Measurements from ENCODE around the gene SAP30. TPM values are rescaled to one million over a fixed set of nuclear protein-coding genes. Genes with fewer than 3 reads are reported as not detected.

Gene SAP30
- total and polyA plus RNA-seq, 9 of the 15 experiments (the other 6 are each of a cell fraction or from before 2014, with no cell fraction given), result 5.9 to 51.1 (median 32.6) TPM

DNA sequence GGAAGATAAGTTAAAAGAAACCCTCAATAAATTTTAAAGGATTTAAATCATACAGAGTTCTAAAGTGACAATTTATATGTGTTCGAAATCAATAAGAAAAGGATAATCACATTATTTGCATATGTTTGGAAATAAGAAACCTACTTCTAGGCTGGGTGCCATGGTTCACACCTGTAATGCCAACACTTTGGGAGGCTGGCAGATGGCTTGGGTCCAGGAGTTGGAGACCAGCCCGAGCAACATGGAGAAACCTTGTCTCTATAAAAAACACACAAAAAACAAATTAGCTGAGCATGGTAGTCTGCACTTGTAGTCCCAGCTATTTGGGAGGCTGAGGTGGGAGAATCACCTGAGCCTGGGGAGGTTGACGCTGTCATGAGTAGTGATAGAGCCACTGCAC lies 8.1 kb upstream of the SAP30 start:
- DNase-seq (ENCODE audit: extremely low read depth in 1 of 4, low spot score in 3 of 4), result no peak
- Histone ChIP-seq H3K27me3 (ENCODE audit: control insufficient read depth in 2 of 2, insufficient read depth in 2 of 2, low read length in 2 of 2) (no peaks in the 10 kb centered on the region), H3K4me1 (replicated peaks in 1 of 2; ENCODE audit: control insufficient read depth in 2 of 2, insufficient read depth in 2 of 2, low read length in 2 of 2) (peaks cover 0 to 3% of the 10 kb centered on the region in 2 experiments; a peak in 2 of 5 replicates), H3K79me2 (ENCODE audit: control insufficient read depth, insufficient read depth, low read length) (no peaks in the 10 kb centered on the region), H3K4me2 (ENCODE audit: insufficient read depth, low read length) (no peak overlapping the region), H3K9me3 (replicated peaks; ENCODE audit: control insufficient read depth, insufficient read depth, low read depth, low read length) (no peaks in the 10 kb centered on the region), H4K20me1 (replicated peaks; ENCODE audit: control insufficient read depth, insufficient read depth, low read length) (no peaks in the 10 kb centered on the region), H3K4me3 (no peak overlapping the region), H3K9me1 (ENCODE audit: control insufficient read depth, insufficient read depth, low read length) (no peaks in the 10 kb centered on the region), H3K9ac (ENCODE audit: insufficient read depth in 1 of 2, low read depth in 2 of 2, low read length in 2 of 2) (no peak overlapping the region), H3K27ac (ENCODE audit: extremely low read depth, low read depth, low read length) (no peak overlapping the region), H2AFZ (ENCODE audit: low read depth, low read length) (no peak overlapping the region), H3K36me3 (ENCODE audit: control insufficient read depth, insufficient read depth, low read length) (no peaks in the 10 kb centered on the region)
- in situ Hi-C loops (cut with MboI), result no loop called here
- POLR2A ChIA-PET, result no interaction called here
- no TSS peak for BruUV-seq (replicated peaks)
- no peak for FAIRE-seq
- CTCF ChIA-PET (ENCODE audit: low intra/inter-chr PET ratio), result no interaction called here
- no peak for ATAC-seq
- intact Hi-C loops (cut with micrococcal nuclease), result no loop called here
- WGBS (ENCODE audit: insufficient coverage, low coverage, missing lambda C conversion rate), result 50% methylated on average over 3 of the region's 3 CpGs
- no peak for TF ChIP-seq SMC3 (conservative IDR thresholded peaks at IDR 0.05; ENCODE audit: insufficient read depth, low read depth, low read length)
- no peak for TF ChIP-seq SMARCB1 (IDR thresholded peaks at IDR 0.05; ENCODE audit: insufficient read length, low read depth)
- no peak for TF ChIP-seq POLR2A (conservative IDR thresholded peaks at IDR 0.05)
- TF ChIP-seq, protein P1, sequence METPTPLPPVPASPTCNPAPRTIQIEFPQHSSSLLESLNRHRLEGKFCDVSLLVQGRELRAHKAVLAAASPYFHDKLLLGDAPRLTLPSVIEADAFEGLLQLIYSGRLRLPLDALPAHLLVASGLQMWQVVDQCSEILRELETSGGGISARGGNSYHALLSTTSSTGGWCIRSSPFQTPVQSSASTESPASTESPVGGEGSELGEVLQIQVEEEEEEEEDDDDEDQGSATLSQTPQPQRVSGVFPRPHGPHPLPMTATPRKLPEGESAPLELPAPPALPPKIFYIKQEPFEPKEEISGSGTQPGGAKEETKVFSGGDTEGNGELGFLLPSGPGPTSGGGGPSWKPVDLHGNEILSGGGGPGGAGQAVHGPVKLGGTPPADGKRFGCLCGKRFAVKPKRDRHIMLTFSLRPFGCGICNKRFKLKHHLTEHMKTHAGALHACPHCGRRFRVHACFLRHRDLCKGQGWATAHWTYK (CRISPR knock-in tag; IDR thresholded peaks at IDR 0.05), result no peak
- no peak for TF ChIP-seq NR1H2 (CRISPR knock-in tag; IDR thresholded peaks at IDR 0.05)
- TF ChIP-seq YBX1 (IDR thresholded peaks at IDR 0.05), result no peak
- TF ChIP-seq, protein P2, sequence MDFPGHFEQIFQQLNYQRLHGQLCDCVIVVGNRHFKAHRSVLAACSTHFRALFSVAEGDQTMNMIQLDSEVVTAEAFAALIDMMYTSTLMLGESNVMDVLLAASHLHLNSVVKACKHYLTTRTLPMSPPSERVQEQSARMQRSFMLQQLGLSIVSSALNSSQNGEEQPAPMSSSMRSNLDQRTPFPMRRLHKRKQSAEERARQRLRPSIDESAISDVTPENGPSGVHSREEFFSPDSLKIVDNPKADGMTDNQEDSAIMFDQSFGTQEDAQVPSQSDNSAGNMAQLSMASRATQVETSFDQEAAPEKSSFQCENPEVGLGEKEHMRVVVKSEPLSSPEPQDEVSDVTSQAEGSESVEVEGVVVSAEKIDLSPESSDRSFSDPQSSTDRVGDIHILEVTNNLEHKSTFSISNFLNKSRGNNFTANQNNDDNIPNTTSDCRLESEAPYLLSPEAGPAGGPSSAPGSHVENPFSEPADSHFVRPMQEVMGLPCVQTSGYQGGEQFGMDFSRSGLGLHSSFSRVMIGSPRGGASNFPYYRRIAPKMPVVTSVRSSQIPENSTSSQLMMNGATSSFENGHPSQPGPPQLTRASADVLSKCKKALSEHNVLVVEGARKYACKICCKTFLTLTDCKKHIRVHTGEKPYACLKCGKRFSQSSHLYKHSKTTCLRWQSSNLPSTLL (IDR thresholded peaks at IDR 0.05), result no peak
- TF ChIP-seq, protein P3, sequence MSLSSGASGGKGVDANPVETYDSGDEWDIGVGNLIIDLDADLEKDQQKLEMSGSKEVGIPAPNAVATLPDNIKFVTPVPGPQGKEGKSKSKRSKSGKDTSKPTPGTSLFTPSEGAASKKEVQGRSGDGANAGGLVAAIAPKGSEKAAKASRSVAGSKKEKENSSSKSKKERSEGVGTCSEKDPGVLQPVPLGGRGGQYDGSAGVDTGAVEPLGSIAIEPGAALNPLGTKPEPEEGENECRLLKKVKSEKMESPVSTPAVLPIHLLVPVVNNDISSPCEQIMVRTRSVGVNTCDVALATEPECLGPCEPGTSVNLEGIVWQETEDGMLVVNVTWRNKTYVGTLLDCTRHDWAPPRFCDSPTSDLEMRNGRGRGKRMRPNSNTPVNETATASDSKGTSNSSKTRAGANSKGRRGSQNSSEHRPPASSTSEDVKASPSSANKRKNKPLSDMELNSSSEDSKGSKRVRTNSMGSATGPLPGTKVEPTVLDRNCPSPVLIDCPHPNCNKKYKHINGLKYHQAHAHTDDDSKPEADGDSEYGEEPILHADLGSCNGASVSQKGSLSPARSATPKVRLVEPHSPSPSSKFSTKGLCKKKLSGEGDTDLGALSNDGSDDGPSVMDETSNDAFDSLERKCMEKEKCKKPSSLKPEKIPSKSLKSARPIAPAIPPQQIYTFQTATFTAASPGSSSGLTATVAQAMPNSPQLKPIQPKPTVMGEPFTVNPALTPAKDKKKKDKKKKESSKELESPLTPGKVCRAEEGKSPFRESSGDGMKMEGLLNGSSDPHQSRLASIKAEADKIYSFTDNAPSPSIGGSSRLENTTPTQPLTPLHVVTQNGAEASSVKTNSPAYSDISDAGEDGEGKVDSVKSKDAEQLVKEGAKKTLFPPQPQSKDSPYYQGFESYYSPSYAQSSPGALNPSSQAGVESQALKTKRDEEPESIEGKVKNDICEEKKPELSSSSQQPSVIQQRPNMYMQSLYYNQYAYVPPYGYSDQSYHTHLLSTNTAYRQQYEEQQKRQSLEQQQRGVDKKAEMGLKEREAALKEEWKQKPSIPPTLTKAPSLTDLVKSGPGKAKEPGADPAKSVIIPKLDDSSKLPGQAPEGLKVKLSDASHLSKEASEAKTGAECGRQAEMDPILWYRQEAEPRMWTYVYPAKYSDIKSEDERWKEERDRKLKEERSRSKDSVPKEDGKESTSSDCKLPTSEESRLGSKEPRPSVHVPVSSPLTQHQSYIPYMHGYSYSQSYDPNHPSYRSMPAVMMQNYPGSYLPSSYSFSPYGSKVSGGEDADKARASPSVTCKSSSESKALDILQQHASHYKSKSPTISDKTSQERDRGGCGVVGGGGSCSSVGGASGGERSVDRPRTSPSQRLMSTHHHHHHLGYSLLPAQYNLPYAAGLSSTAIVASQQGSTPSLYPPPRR (CRISPR knock-in tag; IDR thresholded peaks at IDR 0.05; ENCODE audit: borderline replicate concordance), result no peak
- no peak for TF ChIP-seq KAT2B (IDR thresholded peaks at IDR 0.05; ENCODE audit: low read depth, low read length)
- TF ChIP-seq CBFA2T3 (IDR thresholded peaks at IDR 0.05), result no peak
- TF ChIP-seq RBBP5 (IDR thresholded peaks at IDR 0.05; ENCODE audit: borderline replicate concordance, insufficient read depth, low read length, poor library complexity, severe bottlenecking), result no peak
- no peak for TF ChIP-seq NFE2 (IDR thresholded peaks at IDR 0.05; ENCODE audit: low read depth)
- TF ChIP-seq SLC30A9 (CRISPR knock-in tag; IDR thresholded peaks at IDR 0.05), result no peak
- no peak for TF ChIP-seq NFRKB (IDR thresholded peaks at IDR 0.05; ENCODE audit: low read depth)
- TF ChIP-seq C11orf30 (IDR thresholded peaks at IDR 0.05; ENCODE audit: low read depth), result no peak
- no peak for TF ChIP-seq ZNF324 (CRISPR knock-in tag; IDR thresholded peaks at IDR 0.05)
- TF ChIP-seq TSC22D4 (tag; IDR thresholded peaks at IDR 0.05), result no peak
